GM12878 (cell line): ENCODE measurements around the gene THAP4. TPM values are rescaled to one million over a fixed set of nuclear protein-coding genes. Genes with fewer than 3 reads are reported as not detected.
"Not testable (repeated sequence)": the region's sequence is repeated elsewhere in the genome, so short reads cannot be mapped to it uniquely, and the experiment has no call there.

ENCODE experiments used
- ATAC-seq: fragments of 200-7000 bp; cut with Tn5 transposase; 3 replicates; pipeline ENCODE4 v1.9.1; 2020; ENCODE audit warnings: mild to moderate bottlenecking, moderate library complexity
- BruUV-seq: library from RNA; stranded (reverse); fragments of 400-500 nt; replicated peaks from 2 replicates; lab custom pipeline; 2021; lab: Mats Ljungman, UMichigan
- CTCF ChIA-PET: fragments of 300-600 bp; sonication (Branson Sonifier 250); formaldehyde crosslinking; extraction: SDS; loops from one replicate; lab custom pipeline; 2021; ENCODE audit warnings: inconsistent platforms; lab: Yijun Ruan, JAX
- POLR2A ChIA-PET: fragments of 350-600 bp; formaldehyde crosslinking; extraction: SDS; loops from one replicate; lab custom pipeline; 2021; ENCODE audit warnings: inconsistent platforms; lab: Charles Lee
- RAD21 ChIA-PET: fragments of 300-600 bp; sonication (Branson Sonifier 250); formaldehyde crosslinking; loops from one replicate; lab custom pipeline; 2023; ENCODE audit warnings: antibody characterized with exemption; ENCODE audit not compliant: unreplicated experiment; lab: Charles Lee
- SMC1A ChIA-PET: fragments of 300-600 bp; sonication (Branson Sonifier 250); formaldehyde crosslinking; loops from one replicate; lab custom pipeline; 2023; ENCODE audit not compliant: unreplicated experiment, uncharacterized antibody; lab: Charles Lee
- DNase-seq: peaks from one replicate; pipeline ENCODE4 v3.0.0-alpha.2; 2011; ENCODE audit warnings: low read depth, low spot score
- FAIRE-seq: peaks from 3 replicates; lab custom pipeline; 2011; peaks lifted over from hg19 to GRCh38; lab: Jason Lieb, UNC
- H2AFZ ChIP-seq: 2 replicates; pipeline ENCODE4 v1.6.0; 2011; ENCODE audit warnings: low read depth, low read length, control low read depth; ENCODE audit not compliant: control insufficient read depth
- H3K27ac ChIP-seq: 2 replicates; pipeline ENCODE4 v1.5.1; 2011; ENCODE audit warnings: control low read depth; ENCODE audit not compliant: control insufficient read depth, insufficient read depth
- H3K27me3 ChIP-seq, 2 experiments: replicated peaks in 1 of 2; 2 replicates each; pipeline versions ENCODE4 v1.6.0 to v1.6.1; 2011; ENCODE audit warnings: low read length in 1 of 2; ENCODE audit not compliant: control insufficient read depth in 2 of 2, insufficient read depth in 2 of 2
- H3K36me3 ChIP-seq, 2 experiments: 2 replicates each; pipeline ENCODE4 v1.5.1; 2011; ENCODE audit warnings: low read length in 1 of 2; ENCODE audit not compliant: control insufficient read depth in 2 of 2, insufficient read depth in 2 of 2
- H3K4me1 ChIP-seq: 2 replicates; pipeline ENCODE4 v1.6.1; 2011; ENCODE audit warnings: mild to moderate bottlenecking, low read length, moderate library complexity, mixed read lengths; ENCODE audit not compliant: control insufficient read depth, insufficient read depth
- H3K4me2 ChIP-seq: 2 replicates; pipeline ENCODE4 v1.6.0; 2011; ENCODE audit warnings: control low read depth; ENCODE audit not compliant: control insufficient read depth, insufficient read depth
- H3K4me3 ChIP-seq: fragments of 200-600 bp; sonication (generic); 2 replicates; pipeline ENCODE4 v1.5.1; 2016
- H3K79me2 ChIP-seq: 2 replicates; pipeline ENCODE4 v1.6.0; 2011; ENCODE audit warnings: low read length; ENCODE audit not compliant: control insufficient read depth, insufficient read depth
- H3K9ac ChIP-seq: 2 replicates; pipeline ENCODE4 v1.8.0; 2011; ENCODE audit warnings: low read length, control low read depth, mixed read lengths; ENCODE audit not compliant: control insufficient read depth, insufficient read depth
- H3K9me3 ChIP-seq: replicated peaks from 3 replicates; pipeline ENCODE4 v1.5.1; 2011; ENCODE audit warnings: mild to moderate bottlenecking, low read length; ENCODE audit not compliant: control insufficient read depth, insufficient read depth
- H4K20me1 ChIP-seq: 2 replicates; pipeline ENCODE4 v1.6.0; 2011; ENCODE audit not compliant: control insufficient read depth, insufficient read depth
- BMI1 ChIP-seq: fragments of 450-650 bp; IDR thresholded peaks from 2 replicates; pipeline ENCODE4 v1.6.1; 2016; ENCODE audit warnings: mild to moderate bottlenecking, moderate library complexity, borderline replicate concordance
- CBFB ChIP-seq: IDR thresholded peaks from 2 replicates; pipeline ENCODE4 v1.6.1; 2016; ENCODE audit warnings: antibody characterized with exemption, low read depth
- CUX1 ChIP-seq: IDR thresholded peaks from 2 replicates; pipeline ENCODE4 v1.6.1; 2012; ENCODE audit warnings: improper control_type of control experiment, low read depth, low read length; ENCODE audit not compliant: insufficient replicate concordance
- E2F8 ChIP-seq: fragments of 450-650 bp; IDR thresholded peaks from 2 replicates; pipeline ENCODE4 v1.6.1; 2018; ENCODE audit warnings: mild to moderate bottlenecking, low read depth, moderate library complexity; ENCODE audit not compliant: partially characterized antibody
- EZH2 ChIP-seq: IDR thresholded peaks from 2 replicates; pipeline ENCODE4 v1.6.1; 2012; ENCODE audit warnings: low read depth, mild to moderate bottlenecking, control low read depth, inconsistent platforms, low read length, borderline replicate concordance; ENCODE audit not compliant: control insufficient read depth
- FOXM1 ChIP-seq: IDR thresholded peaks from 2 replicates; pipeline ENCODE4 v1.6.1; 2012; ENCODE audit warnings: low read depth, mild to moderate bottlenecking, inconsistent platforms, low read length, moderate library complexity
- IRF3 ChIP-seq: fragments of 450-650 bp; IDR thresholded peaks from 2 replicates; pipeline ENCODE4 v1.6.1; 2014; ENCODE audit warnings: mild to moderate bottlenecking
- SIN3A ChIP-seq: IDR thresholded peaks from 2 replicates; pipeline ENCODE4 v1.6.1; 2012; ENCODE audit warnings: low read depth, low read length, improper control_type of control experiment
- SRF ChIP-seq, 2 experiments: IDR thresholded peaks; 2 replicates each; pipeline ENCODE4 v1.6.1; 2011; ENCODE audit warnings: low read depth in 2 of 2, low read length in 2 of 2, mild to moderate bottlenecking in 1 of 2, moderate library complexity in 1 of 2
- STAT3 ChIP-seq: IDR thresholded peaks from 2 replicates; pipeline ENCODE4 v1.6.1; 2011; ENCODE audit warnings: low read depth, low read length, improper control_type of control experiment
- TCF3 ChIP-seq: IDR thresholded peaks from 2 replicates; pipeline ENCODE4 v1.6.1; 2012; ENCODE audit warnings: low read depth, mild to moderate bottlenecking, low read length, borderline replicate concordance; ENCODE audit not compliant: insufficient read depth
- ZNF207 ChIP-seq: fragments of 450-650 bp; IDR thresholded peaks from 2 replicates; pipeline ENCODE4 v1.6.1; 2014; ENCODE audit warnings: antibody characterized with exemption, mild to moderate bottlenecking, borderline replicate concordance
- WGBS: methylation state at CpG from one replicate; pipeline ENCODE4 v1.1.6; 2016; ENCODE audit warnings: low lambda C conversion rate; ENCODE audit not compliant: insufficient replicate concordance, insufficient coverage; ENCODE audit errors: missing lambda C conversion rate; 5-methylcytosine and 5-hydroxymethylcytosine counted together
- in situ Hi-C: fragments of 300-500 bp; cut with MboI; formaldehyde crosslinking; loops from 9 replicates; pipeline ENCODE4 v1.14.3; 2018; ENCODE audit warnings: mixed read lengths
- intact Hi-C: fragments of 100-400 bp; cut with micrococcal nuclease; formaldehyde crosslinking; loops from one replicate; pipeline ENCODE4 v1.14.2; 2022; ENCODE audit not compliant: unreplicated experiment
- polyA plus RNA-seq, 11 experiments: library from polyadenylated mRNA; depleted of rRNA in 4 of 11; unstranded in 6 of 11; stranded (reverse) in 5 of 11; fragments of >200 nt; fragmentation: Nextera tagmentation in 4 of 11; fragmentation: Illumina TruSeq in 1 of 11; extraction: Ambion mirVana in 4 of 11; extraction: Trizol in 1 of 11; gene quantifications; 1 replicate in 1 of 11; 2 replicates in 10 of 11; pipeline versions ENCODE4 v1.2.1 to v1.2.3, GENCODE V29; 2011 to 2016; ENCODE audit warnings: inconsistent platforms in 2 of 11, missing spikeins in 2 of 11, low read depth in 1 of 11
- total RNA-seq, 4 experiments: library from RNA; depleted of rRNA in 3 of 4; stranded (reverse); fragments of >200 nt in 3 of 4; fragmentation: Illumina TruSeq in 1 of 4; extraction: Trizol in 1 of 4; gene quantifications; 2 replicates each; pipeline versions ENCODE4 v1.2.1 to v1.2.3, GENCODE V29; 2013 to 2021

The THAP4 gene
- total and polyA plus RNA-seq, 10 of the 15 experiments (the other 5 are each of a cell fraction or from before 2014, with no cell fraction given), result 12.9 to 67.7 (median 44.5) TPM

DNA sequence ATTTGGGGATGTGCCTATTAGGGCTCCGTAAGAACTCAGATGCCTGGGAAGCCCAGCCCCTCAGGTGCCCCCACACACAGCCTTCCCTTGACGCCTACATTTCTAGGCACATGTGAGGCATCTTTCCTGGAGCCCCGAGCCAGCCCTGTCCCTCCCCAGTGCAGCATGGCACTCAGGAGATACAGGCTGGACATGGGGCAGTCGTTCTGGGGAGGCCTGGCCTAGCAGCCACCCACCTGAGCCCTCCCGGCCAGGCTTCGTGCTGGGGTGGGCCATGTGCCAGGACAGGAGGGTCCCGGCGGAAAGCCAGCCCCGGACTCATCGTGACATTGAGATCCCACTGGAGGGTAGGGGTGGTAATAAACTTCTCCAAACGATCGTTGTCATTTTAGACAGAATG, 63.2 kb downstream of the THAP4 start (continued):
- TF ChIP-seq CUX1 (no peak), ZNF207 (no peak), TCF3 (no peak), SIN3A (no peak), EZH2 (no peak), IRF3 (no peak), CBFB (no peak), STAT3 (no peak), SRF (IDR thresholded peaks at IDR 0.05; ENCODE audit: low read depth in 2 of 2, low read length in 2 of 2) (no peak), BMI1 (no peak), FOXM1 (no peak), E2F8 (no peak)

DNA sequence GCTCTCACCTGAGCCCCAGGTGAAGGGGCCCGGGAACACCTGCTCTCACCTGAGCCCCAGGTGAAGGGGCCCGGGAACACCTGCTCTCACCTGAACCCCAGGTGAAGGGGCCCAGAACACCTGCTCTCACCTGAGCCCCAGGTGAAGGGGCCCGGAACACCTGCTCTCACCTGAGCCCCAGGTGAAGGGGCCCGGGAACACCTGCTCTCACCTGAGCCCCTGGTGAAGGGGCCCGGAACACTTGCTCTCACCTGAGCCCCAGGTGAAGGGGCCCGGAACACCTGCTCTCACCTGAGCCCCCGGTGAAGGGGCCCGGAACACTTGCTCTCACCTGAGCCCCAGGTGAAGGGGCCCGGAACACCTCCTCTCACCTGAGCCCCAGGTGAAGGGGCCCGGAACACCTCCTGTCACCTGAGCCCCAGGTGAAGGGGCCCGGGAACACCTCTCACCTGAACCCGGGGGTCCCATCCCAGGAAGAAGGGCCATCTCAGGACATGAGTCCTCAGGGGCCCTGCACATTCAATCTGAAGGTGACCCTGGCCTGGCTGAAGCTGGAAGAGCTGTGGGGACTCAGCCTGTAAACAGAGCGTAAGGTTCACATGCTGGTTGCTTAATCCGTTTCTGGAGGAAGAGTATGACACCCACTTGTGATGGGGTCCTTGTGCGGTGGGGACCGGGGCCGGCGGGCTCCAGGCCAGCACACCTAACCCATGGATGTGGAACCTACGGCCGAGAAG, 63.9 kb downstream of the THAP4 start:
- H2AFZ ChIP-seq, H3K4me3 ChIP-seq, H3K27me3 ChIP-seq, H3K79me2 ChIP-seq, H3K9ac ChIP-seq, SMC1A ChIA-PET, intact Hi-C loops, POLR2A ChIA-PET, DNase-seq, RAD21 ChIA-PET, BruUV-seq, H3K4me2 ChIP-seq, H3K9me3 ChIP-seq, H3K4me1 ChIP-seq, H3K36me3 ChIP-seq, ATAC-seq, CTCF ChIA-PET, in situ Hi-C loops, FAIRE-seq, H3K27ac ChIP-seq, H4K20me1 ChIP-seq: not testable (repeated sequence)
- WGBS, result 96% methylated on average over 16 of the region's 20 CpGs
